IMR-90 (cell line): ENCODE measurements around the gene DAB2. TPM values are rescaled to one million over a fixed set of nuclear protein-coding genes. Genes with fewer than 3 reads are reported as not detected.

Experiments
- ATAC-seq: fragments of 200-7000 bp; cut with Tn5 transposase; 2 replicates; pipeline ENCODE4 v1.9.1; 2020; ENCODE audit warnings: low read depth, mild to moderate bottlenecking, moderate library complexity
- BruUV-seq: library from RNA; stranded (reverse); fragments of 400-500 nt; replicated peaks from 2 replicates; lab custom pipeline; 2021; lab: Mats Ljungman, UMichigan
- CTCF ChIA-PET: fragments of 300-600 bp; formaldehyde crosslinking; extraction: SDS; loops from one replicate; lab custom pipeline; 2021; ENCODE audit warnings: antibody characterized with exemption; lab: Yijun Ruan, JAX
- POLR2A ChIA-PET: fragments of 300-600 bp; sonication (Branson Sonifier 250); formaldehyde crosslinking; loops from one replicate; lab custom pipeline; 2022; ENCODE audit warnings: antibody characterized with exemption; ENCODE audit not compliant: unreplicated experiment; lab: Charles Lee
- DNase-seq: peaks from one replicate; pipeline ENCODE4 v3.0.0; 2013
- H2AFZ ChIP-seq: replicated peaks from 2 replicates; pipeline ENCODE3; 2013; ENCODE audit warnings: low read length, mild to moderate bottlenecking; ENCODE audit not compliant: poor library complexity
- H2AK5ac ChIP-seq: 2 replicates; pipeline ENCODE4 v1.6.1; 2013; ENCODE audit warnings: low read depth, low read length, inconsistent platforms
- H2AK9ac ChIP-seq: replicated peaks from 2 replicates; pipeline ENCODE3; 2013; ENCODE audit warnings: mild to moderate bottlenecking, low read depth, low read length, moderate library complexity; ENCODE audit not compliant: poor library complexity
- H2BK120ac ChIP-seq: 2 replicates; pipeline ENCODE4 v1.6.1; 2013; ENCODE audit warnings: low read depth, low read length, inconsistent platforms
- H2BK15ac ChIP-seq: 3 replicates; pipeline ENCODE4 v1.6.1; 2013; ENCODE audit warnings: low read depth, low read length, inconsistent platforms
- H2BK20ac ChIP-seq: 2 replicates; pipeline ENCODE4 v1.6.1; 2013; ENCODE audit warnings: low read depth, mild to moderate bottlenecking, inconsistent platforms, low read length, moderate library complexity
- H2BK5ac ChIP-seq: 2 replicates; pipeline ENCODE4 v1.6.1; 2013; ENCODE audit warnings: mild to moderate bottlenecking, low read depth, low read length, inconsistent platforms; ENCODE audit not compliant: poor library complexity, severe bottlenecking
- H3K14ac ChIP-seq: replicated peaks from 2 replicates; pipeline ENCODE4 v1.6.1; 2013; ENCODE audit warnings: low read depth, low read length, inconsistent platforms
- H3K18ac ChIP-seq: 2 replicates; pipeline ENCODE4 v1.6.1; 2013; ENCODE audit warnings: low read depth, low read length, control low read depth
- H3K23ac ChIP-seq: 2 replicates; pipeline ENCODE4 v1.6.1; 2013; ENCODE audit warnings: low read depth, low read length, inconsistent platforms
- H3K27ac ChIP-seq: 2 replicates; pipeline ENCODE4 v1.5.1; 2013; ENCODE audit warnings: mild to moderate bottlenecking, control low read depth, low read length; ENCODE audit not compliant: insufficient read depth
- H3K27me3 ChIP-seq: 2 replicates; pipeline ENCODE4 v1.6.1; 2013; ENCODE audit warnings: low read length; ENCODE audit not compliant: control insufficient read depth, insufficient read depth
- H3K36me3 ChIP-seq: 2 replicates; pipeline ENCODE4 v1.6.1; 2013; ENCODE audit warnings: low read length, mixed read lengths; ENCODE audit not compliant: control insufficient read depth, insufficient read depth
- H3K4ac ChIP-seq: 2 replicates; pipeline ENCODE4 v1.6.1; 2013; ENCODE audit warnings: low read depth, low read length, inconsistent platforms
- H3K4me1 ChIP-seq: 2 replicates; pipeline ENCODE4 v1.6.1; 2013; ENCODE audit warnings: low read length, mixed read lengths; ENCODE audit not compliant: control insufficient read depth, insufficient read depth
- H3K4me2 ChIP-seq: 2 replicates; pipeline ENCODE4 v1.6.1; 2013; ENCODE audit warnings: low read depth, mild to moderate bottlenecking, control low read depth, low read length, moderate library complexity
- H3K4me3 ChIP-seq: 2 replicates; pipeline ENCODE4 v1.5.1; 2013; ENCODE audit warnings: low read depth, mild to moderate bottlenecking, control low read depth, low read length, moderate library complexity; ENCODE audit not compliant: insufficient read depth
- H3K56ac ChIP-seq: 2 replicates; pipeline ENCODE4 v1.6.1; 2013; ENCODE audit warnings: low read length, inconsistent platforms; ENCODE audit not compliant: insufficient read depth; ENCODE audit errors: extremely low read depth
- H3K79me1 ChIP-seq, 2 experiments: 2 replicates each; pipeline ENCODE4 v1.6.1; 2013; ENCODE audit warnings: low read length in 2 of 2, inconsistent platforms in 1 of 2, low read depth in 1 of 2
- H3K9ac ChIP-seq: 2 replicates; pipeline ENCODE4 v1.6.1; 2013; ENCODE audit warnings: low read depth, low read length, control low read depth
- H3K9me1 ChIP-seq: 2 replicates; pipeline ENCODE4 v1.6.1; 2013; ENCODE audit warnings: low read length, inconsistent platforms; ENCODE audit not compliant: insufficient read depth
- H3K9me3 ChIP-seq: 2 replicates; pipeline ENCODE4 v1.6.1; 2013; ENCODE audit warnings: low read length; ENCODE audit not compliant: control insufficient read depth, insufficient read depth
- H4K20me1 ChIP-seq: 2 replicates; pipeline ENCODE4 v1.6.1; 2013; ENCODE audit warnings: low read length, inconsistent platforms; ENCODE audit not compliant: insufficient read depth
- H4K5ac ChIP-seq: 2 replicates; pipeline ENCODE4 v1.6.1; 2013; ENCODE audit warnings: mild to moderate bottlenecking, low read depth, low read length, control low read depth
- H4K8ac ChIP-seq, 2 experiments: 2 replicates each; pipeline ENCODE4 v1.6.1; 2013; ENCODE audit warnings: low read depth in 2 of 2, low read length in 2 of 2, control low read depth in 1 of 2, inconsistent platforms in 1 of 2
- H4K91ac ChIP-seq: 2 replicates; pipeline ENCODE4 v1.6.1; 2013; ENCODE audit warnings: low read depth, low read length, inconsistent platforms; ENCODE audit not compliant: insufficient read depth
- BHLHE40 ChIP-seq: fragments of 150-350 bp; IDR thresholded peaks from 2 replicates; pipeline ENCODE4 v1.6.1; 2016; ENCODE audit warnings: mild to moderate bottlenecking, low read depth, low read length
- CEBPB ChIP-seq: IDR thresholded peaks from 2 replicates; pipeline ENCODE4 v1.6.1; 2012; ENCODE audit warnings: low read depth, low read length, improper control_type of control experiment
- CHD1 ChIP-seq: IDR thresholded peaks from 2 replicates; pipeline ENCODE4 v1.6.1; 2012; ENCODE audit warnings: low read depth, low read length, improper control_type of control experiment
- CTCF ChIP-seq: conservative IDR thresholded peaks from 2 replicates; pipeline ENCODE4 v1.5.1; 2012; ENCODE audit warnings: mild to moderate bottlenecking, low read depth, low read length, improper control_type of control experiment
- ELK1 ChIP-seq: fragments of 150-350 bp; IDR thresholded peaks from 2 replicates; pipeline ENCODE4 v1.6.1; 2016; ENCODE audit warnings: low read depth, mild to moderate bottlenecking, low read length, moderate library complexity, borderline replicate concordance
- FOS ChIP-seq: fragments of 150-350 bp; IDR thresholded peaks from 2 replicates; pipeline ENCODE4 v1.6.1; 2016; ENCODE audit warnings: low read depth, low read length
- MAFK ChIP-seq: IDR thresholded peaks from 2 replicates; pipeline ENCODE4 v1.6.1; 2012; ENCODE audit warnings: low read depth, low read length, improper control_type of control experiment
- MAZ ChIP-seq: IDR thresholded peaks from 2 replicates; pipeline ENCODE4 v1.6.1; 2012; ENCODE audit warnings: low read depth, mild to moderate bottlenecking, low read length, improper control_type of control experiment, moderate library complexity, borderline replicate concordance
- MXI1 ChIP-seq: IDR thresholded peaks from 2 replicates; pipeline ENCODE4 v1.6.1; 2012; ENCODE audit warnings: low read depth, mild to moderate bottlenecking, low read length, moderate library complexity, borderline replicate concordance
- NFE2L2 ChIP-seq: fragments of 150-350 bp; IDR thresholded peaks from 2 replicates; pipeline ENCODE4 v1.6.1; 2016; ENCODE audit warnings: low read depth, mild to moderate bottlenecking, low read length
- POLR2A ChIP-seq: IDR thresholded peaks from 2 replicates; pipeline ENCODE4 v1.6.1; 2012; ENCODE audit warnings: mild to moderate bottlenecking, low read depth, low read length
- RAD21 ChIP-seq: IDR thresholded peaks from 2 replicates; pipeline ENCODE4 v1.6.1; 2012; ENCODE audit warnings: low read length, improper control_type of control experiment
- RCOR1 ChIP-seq: IDR thresholded peaks from 2 replicates; pipeline ENCODE4 v1.6.1; 2012; ENCODE audit warnings: mild to moderate bottlenecking, low read length, improper control_type of control experiment; ENCODE audit not compliant: insufficient replicate concordance
- RFX5 ChIP-seq: IDR thresholded peaks from 2 replicates; pipeline ENCODE4 v1.8.0; 2012; ENCODE audit warnings: low read depth, mild to moderate bottlenecking, low read length, moderate library complexity
- SMC3 ChIP-seq: fragments of 150-350 bp; IDR thresholded peaks from 2 replicates; pipeline ENCODE4 v1.6.1; 2016; ENCODE audit warnings: low read depth, mild to moderate bottlenecking, antibody characterized with exemption, low read length, moderate library complexity
- USF2 ChIP-seq: fragments of 150-350 bp; IDR thresholded peaks from 2 replicates; pipeline ENCODE4 v1.6.1; 2017; ENCODE audit warnings: mild to moderate bottlenecking, antibody characterized with exemption, low read length, low read depth
- WGBS, 2 experiments: methylation state at CpG; one replicate each; pipeline versions ENCODE4 v1.1.5 to v1.1.7; 2013; ENCODE audit warnings: missing lambda C conversion rate in 2 of 2; ENCODE audit not compliant: insufficient read length in 1 of 2; ENCODE audit errors: extremely low coverage in 2 of 2; 5-methylcytosine and 5-hydroxymethylcytosine counted together
- dilution Hi-C: fragments of 300-500 bp; cut with HindIII; formaldehyde crosslinking; loops from one replicate; pipeline ENCODE4 v1.14.3; 2018; ENCODE audit warnings: low sequenced_read_pairs; ENCODE audit not compliant: unreplicated experiment
- in situ Hi-C: fragments of 300-500 bp; cut with MboI; formaldehyde crosslinking; loops from 3 replicates; pipeline ENCODE4 v1.14.3; 2019; ENCODE audit warnings: low sequenced_read_pairs, inconsistent platforms, mixed read lengths
- intact Hi-C: fragments of 100-400 bp; cut with micrococcal nuclease; formaldehyde crosslinking; loops from 2 replicates; pipeline ENCODE4 v1.10.0; 2022
- polyA plus RNA-seq, 3 experiments: library from polyadenylated mRNA; depleted of rRNA; stranded (reverse); fragments of >200 nt; gene quantifications; 2 replicates each; pipeline ENCODE4 v1.2.3, GENCODE V29; 2012; ENCODE audit warnings: low replicate concordance in 1 of 3
- total RNA-seq: library from RNA; depleted of rRNA; stranded (reverse); fragments of >200 nt; gene quantifications from 2 replicates; pipeline ENCODE4 v1.2.3, GENCODE V29; 2012

DAB2 gene
- total and polyA plus RNA-seq, 2 of the 4 experiments (the other 2 are of a cell fraction): 50.0 to 101 TPM

- Histone ChIP-seq H3K14ac (no peak overlapping the region), H2AK9ac (no peak overlapping the region), H3K18ac (peak overlapping the region; percentile 29; the same call in 1 of the 2 replicates), H2BK5ac (no peak overlapping the region), H3K27ac (no peak overlapping the region), H3K4ac (no peak overlapping the region), H3K4me1 (no peaks in the 10 kb centered on the region; the same call in 1 of the 2 replicates), H2AK5ac (no peak overlapping the region), H3K36me3 (no peaks in the 10 kb centered on the region), H2BK20ac (no peak overlapping the region), H3K9ac (no peak overlapping the region), H3K9me3 (no peaks in the 10 kb centered on the region), H3K4me3 (no peak overlapping the region), H4K8ac (no peak overlapping the region), H3K4me2 (no peak overlapping the region), H3K56ac (no peak overlapping the region), H2BK15ac (no peak overlapping the region), H2AFZ (no peak overlapping the region), H4K5ac (no peak overlapping the region; the same call in 1 of the 2 replicates), H2BK120ac (0 out of 2 replicates have a peak overlapping the region, but pooled peaks have one; percentile 21), H3K9me1 (peaks cover 4% of the 10 kb centered on the region; the same call in 1 of the 2 replicates), H3K79me1 (no peaks in the 10 kb centered on the region), H3K23ac (no peak overlapping the region), H3K27me3 (no peaks in the 10 kb centered on the region), H4K20me1 (no peaks in the 10 kb centered on the region), H4K91ac (no peak overlapping the region)
- DNase-seq (no peak), ATAC-seq (no peak)
- no peak for TF ChIP-seq MAZ
- TF ChIP-seq CHD1: no peak
- no peak for TF ChIP-seq MXI1
- no peak for TF ChIP-seq CTCF
- no peak for TF ChIP-seq POLR2A
- TF ChIP-seq SMC3: no peak
- TF ChIP-seq RAD21: no peak
- TF ChIP-seq ELK1: no peak
- no peak for TF ChIP-seq RCOR1
- TF ChIP-seq MAFK: no peak
- no peak for TF ChIP-seq RFX5
- no peak for TF ChIP-seq FOS
- no peak for TF ChIP-seq BHLHE40
- no peak for TF ChIP-seq USF2
- no peak for TF ChIP-seq NFE2L2
- no peak for TF ChIP-seq CEBPB
- dilution Hi-C loops (no loop called here), in situ Hi-C loops (no loop called here), intact Hi-C loops (no loop called here)
- POLR2A ChIA-PET: interaction anchor here (0.6 to 1.2 kb wide), 3 partner anchors 11 to 90 kb away, joined by 3 to 4 read pairs (median 3); partner anchors contain the start of gene DAB2
- BruUV-seq: no TSS peak
- WGBS, 2 experiments: no CpG with 5 or more reads among the region's 2 CpGs
- CTCF ChIA-PET: no interaction called here
Measured at GRCh38 chr5:39441838-39442237, 17.1 kb upstream of the DAB2 start.
